Measurements from ENCODE around the gene CORO1C. TPM values are rescaled to one million over a fixed set of nuclear protein-coding genes. Genes with fewer than 3 reads are reported as not detected.

The CORO1C gene
- total and polyA plus RNA-seq, 2 experiments from 2014 or later, result 170 to 403 TPM

DNA sequence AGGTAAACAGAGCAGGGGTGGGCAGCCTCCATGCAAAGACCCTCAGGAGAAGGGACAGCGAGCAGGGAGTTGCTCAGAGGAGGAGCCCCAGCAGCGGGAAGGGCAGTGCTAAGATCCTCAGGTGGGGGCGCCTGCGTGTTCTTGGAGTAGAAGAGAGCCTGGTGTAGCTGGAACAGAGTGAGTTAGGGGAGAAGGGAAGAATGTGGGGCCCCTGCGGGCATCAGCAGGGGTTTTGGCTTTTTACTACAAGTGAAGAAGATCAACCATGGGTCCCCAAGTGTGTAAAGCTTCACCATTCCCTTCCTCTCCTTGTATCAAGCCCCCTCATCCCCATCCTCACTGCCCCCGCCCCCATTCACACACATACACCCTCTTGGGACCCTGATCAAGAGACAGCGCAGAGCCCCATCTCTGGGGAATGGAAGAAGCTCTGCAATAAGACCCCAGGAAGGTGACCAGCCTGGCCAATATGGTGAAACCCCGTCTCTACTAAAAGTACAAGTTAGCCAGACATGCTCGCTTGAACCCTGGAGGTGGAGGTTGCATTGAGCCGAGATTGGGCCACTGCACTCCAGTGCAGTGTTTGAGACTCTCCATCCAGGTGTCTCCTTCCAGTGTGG is 123.2 kb downstream of the CORO1C start:
- H3K79me2 ChIP-seq (ENCODE audit: insufficient read depth), result no peaks in the 10 kb centered on the region
- no peaks in the 10 kb centered on the region for H4K20me1 ChIP-seq (ENCODE audit: insufficient read depth)
- H3K36me3 ChIP-seq (ENCODE audit: low read depth), result no peaks in the 10 kb centered on the region
- H2AFZ ChIP-seq, result no peak overlapping the region
- H3K27ac ChIP-seq, result no peak overlapping the region
- TF ChIP-seq EZH2 (IDR thresholded peaks at IDR 0.05; ENCODE audit: insufficient read depth, poor library complexity, severe bottlenecking) (no peak), EZH2phosphoT487 (IDR thresholded peaks at IDR 0.05; ENCODE audit: insufficient read depth, low read depth) (no peak)
- no peaks in the 10 kb centered on the region for H3K9me3 ChIP-seq (ENCODE audit: low read depth)
- H3K9ac ChIP-seq, result no peak overlapping the region
- H3K9me2 ChIP-seq (ENCODE audit: insufficient read depth), result no peaks in the 10 kb centered on the region
- H3K4me1 ChIP-seq (ENCODE audit: insufficient read depth), result peaks cover 28% of the 10 kb centered on the region
- DNase-seq, result no peak
- 93 to 96% methylated on average over 9 to 10 of the region's 10 CpGs for WGBS, 2 experiments (ENCODE audit: low coverage in 1 of 2, low lambda C conversion rate in 2 of 2, missing lambda C conversion rate in 2 of 2)
- in situ Hi-C loops (cut with MboI), result no loop called here
- H3K4me2 ChIP-seq (ENCODE audit: unreplicated experiment), result no peak overlapping the region
- H3K27me3 ChIP-seq (replicated peaks; ENCODE audit: insufficient read depth), result no peaks in the 10 kb centered on the region
- peaks cover 26% of the 10 kb centered on the region for H3F3A ChIP-seq (ENCODE audit: insufficient read depth)
- H3K4me3 ChIP-seq, result no peak overlapping the region

- Histone ChIP-seq H3K9me2 (ENCODE audit: insufficient read depth) (no peaks in the 10 kb centered on the region), H3K9ac (no peak overlapping the region), H3K36me3 (ENCODE audit: low read depth) (no peaks in the 10 kb centered on the region), H3K4me2 (ENCODE audit: unreplicated experiment) (no peak overlapping the region), H4K20me1 (ENCODE audit: insufficient read depth) (no peaks in the 10 kb centered on the region), H3K9me3 (ENCODE audit: low read depth) (no peaks in the 10 kb centered on the region), H3K4me1 (ENCODE audit: insufficient read depth) (peaks cover 17% of the 10 kb centered on the region), H3K27ac (no peak overlapping the region), H3K79me2 (ENCODE audit: insufficient read depth) (no peaks in the 10 kb centered on the region), H3K4me3 (no peak overlapping the region), H2AFZ (no peak overlapping the region), H3K27me3 (replicated peaks; ENCODE audit: insufficient read depth) (no peaks in the 10 kb centered on the region), H3F3A (ENCODE audit: insufficient read depth) (peaks cover 10% of the 10 kb centered on the region)
- TF ChIP-seq EZH2phosphoT487 (IDR thresholded peaks at IDR 0.05; ENCODE audit: insufficient read depth, low read depth) (no peak), EZH2 (IDR thresholded peaks at IDR 0.05; ENCODE audit: insufficient read depth, poor library complexity, severe bottlenecking) (no peak)
- DNase-seq, result no peak
- in situ Hi-C loops (cut with MboI), result no loop called here
- 83% methylated on average over 9 of the region's 9 CpGs for WGBS, 2 experiments (ENCODE audit: low coverage in 1 of 2, low lambda C conversion rate in 2 of 2, missing lambda C conversion rate in 2 of 2)
Observed at GRCh38 chr12:108606492-108606891, 124.8 kb downstream of the CORO1C start.

- H3K4me3 ChIP-seq, result no peak overlapping the region
- H3F3A ChIP-seq (ENCODE audit: insufficient read depth), result peaks cover 4% of the 10 kb centered on the region; the same call in 1 of the 2 replicates
- H3K9me2 ChIP-seq (ENCODE audit: insufficient read depth), result no peaks in the 10 kb centered on the region
- no peak overlapping the region for H3K9ac ChIP-seq
- no peak overlapping the region for H2AFZ ChIP-seq
- no peaks in the 10 kb centered on the region for H3K79me2 ChIP-seq (ENCODE audit: insufficient read depth)
- H3K4me2 ChIP-seq (ENCODE audit: unreplicated experiment), result no peak overlapping the region
- H4K20me1 ChIP-seq (ENCODE audit: insufficient read depth), result no peaks in the 10 kb centered on the region
- in situ Hi-C loops (cut with MboI), result no loop called here
- H3K27me3 ChIP-seq (replicated peaks; ENCODE audit: insufficient read depth), result no peaks in the 10 kb centered on the region
- no peak for DNase-seq
- TF ChIP-seq EZH2phosphoT487 (IDR thresholded peaks at IDR 0.05; ENCODE audit: insufficient read depth, low read depth) (no peak), EZH2 (IDR thresholded peaks at IDR 0.05; ENCODE audit: insufficient read depth, poor library complexity, severe bottlenecking) (no peak)
- WGBS, 2 experiments (ENCODE audit: low coverage in 1 of 2, low lambda C conversion rate in 2 of 2, missing lambda C conversion rate in 2 of 2), result 74 to 78% methylated on average over 4 of the region's 4 CpGs
- H3K4me1 ChIP-seq (ENCODE audit: insufficient read depth), result peaks cover 15% of the 10 kb centered on the region
- no peaks in the 10 kb centered on the region for H3K36me3 ChIP-seq (ENCODE audit: low read depth)
- H3K27ac ChIP-seq, result no peak overlapping the region
- H3K9me3 ChIP-seq (ENCODE audit: low read depth), result no peaks in the 10 kb centered on the region
Observed at GRCh38 chr12:108605690-108606406, 125.5 kb downstream of the CORO1C start.

DNA sequence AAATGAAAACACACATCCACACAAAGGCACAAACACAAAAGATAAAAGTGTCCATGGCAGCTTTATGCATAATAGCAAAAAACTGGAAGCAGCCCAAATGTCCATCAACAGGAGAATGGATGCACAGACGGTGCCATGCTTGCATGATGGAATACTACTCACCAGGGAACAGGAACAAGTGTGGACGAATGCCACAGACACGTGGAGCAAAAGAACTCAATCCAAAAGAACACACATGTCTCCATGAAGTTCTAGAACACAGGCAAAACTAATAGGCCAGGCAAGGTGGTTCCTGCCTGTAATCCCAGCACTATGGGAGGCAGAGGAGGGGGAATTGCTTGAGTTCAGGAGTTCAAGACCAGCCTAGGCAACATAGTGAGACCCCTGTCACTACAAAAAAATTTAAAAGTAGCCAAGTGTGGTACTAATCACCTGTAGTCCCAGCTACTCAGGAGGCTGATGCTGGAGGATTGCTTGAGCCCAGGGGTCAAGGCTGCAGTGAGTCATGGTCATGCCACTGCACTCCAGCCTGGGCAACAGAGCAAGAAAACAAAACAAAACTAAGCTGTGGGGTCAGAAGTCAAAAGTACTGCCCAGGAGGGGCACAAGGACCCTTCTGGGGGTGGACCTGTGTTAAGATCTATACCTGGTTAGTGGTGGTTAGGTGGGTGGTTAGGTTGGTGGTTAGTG is 126.2 kb downstream of the CORO1C start:
- no peaks in the 10 kb centered on the region for H3K9me3 ChIP-seq (ENCODE audit: low read depth)
- peaks cover 12% of the 10 kb centered on the region for H3K4me1 ChIP-seq (ENCODE audit: insufficient read depth)
- TF ChIP-seq EZH2phosphoT487 (IDR thresholded peaks at IDR 0.05; ENCODE audit: insufficient read depth, low read depth) (no peak), EZH2 (IDR thresholded peaks at IDR 0.05; ENCODE audit: insufficient read depth, poor library complexity, severe bottlenecking) (no peak)
- no peaks in the 10 kb centered on the region for H3K9me2 ChIP-seq (ENCODE audit: insufficient read depth)
- no peak for DNase-seq
- H3F3A ChIP-seq (ENCODE audit: insufficient read depth), result no peaks in the 10 kb centered on the region
- H3K4me3 ChIP-seq, result no peak overlapping the region
- H3K9ac ChIP-seq, result no peak overlapping the region
- no peak overlapping the region for H3K4me2 ChIP-seq (ENCODE audit: unreplicated experiment)
- H3K79me2 ChIP-seq (ENCODE audit: insufficient read depth), result no peaks in the 10 kb centered on the region
- in situ Hi-C loops (cut with MboI), result no loop called here
- no peak overlapping the region for H3K27ac ChIP-seq
- H4K20me1 ChIP-seq (ENCODE audit: insufficient read depth), result no peaks in the 10 kb centered on the region
- 37 to 40% methylated on average over 3 of the region's 3 CpGs for WGBS, 2 experiments (ENCODE audit: low coverage in 1 of 2, low lambda C conversion rate in 2 of 2, missing lambda C conversion rate in 2 of 2)
- no peaks in the 10 kb centered on the region for H3K36me3 ChIP-seq (ENCODE audit: low read depth)
- H3K27me3 ChIP-seq (replicated peaks; ENCODE audit: insufficient read depth), result no peaks in the 10 kb centered on the region
- no peak overlapping the region for H2AFZ ChIP-seq
